GM20000 (cell line): ENCODE measurements around the gene PEX11G.

Experiments
- DNase-seq: peaks from one replicate; pipeline ENCODE4 v3.0.0; 2012; ENCODE audit warnings: low spot score
- TF ChIP-seq, protein P1 (sequence below): IDR thresholded peaks from 2 replicates; pipeline ENCODE4 v1.5.1; 2012; ENCODE audit warnings: mild to moderate bottlenecking, control low read depth; ENCODE audit errors: extremely low read depth, missing control alignments

The PEX11G gene

DNA sequence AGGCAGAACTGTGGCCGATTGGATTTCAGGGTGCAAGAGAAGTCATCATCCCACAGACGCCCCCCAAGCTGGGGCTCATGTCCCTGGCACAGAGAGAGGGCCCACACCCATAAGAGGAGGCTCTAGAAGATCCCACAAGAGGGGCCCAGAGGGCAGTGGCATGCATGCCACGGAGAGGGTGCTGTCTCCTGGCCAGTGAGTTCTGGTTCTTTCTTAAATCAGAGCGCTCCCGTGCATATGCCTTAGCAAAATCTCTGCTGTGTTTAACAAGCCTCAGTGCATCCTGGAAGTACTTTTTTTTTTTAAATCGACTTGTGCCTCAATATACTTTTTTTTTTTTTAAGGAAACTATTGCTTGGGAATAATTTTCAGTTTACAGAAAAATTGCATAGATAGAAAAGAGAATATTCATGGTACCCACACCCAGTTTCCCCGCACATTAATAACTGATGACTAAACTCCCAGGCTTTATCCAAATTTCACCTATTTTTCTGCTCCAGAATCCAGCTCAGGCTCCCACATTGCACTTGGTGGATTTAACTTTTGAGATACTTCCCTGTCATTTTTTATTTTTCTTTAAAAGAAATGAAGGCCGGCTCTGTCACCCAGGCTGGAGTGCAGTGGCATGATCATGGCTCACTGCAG lies 59.1 kb downstream of the PEX11G start:
- no peak for DNase-seq
- TF ChIP-seq, protein P1, sequence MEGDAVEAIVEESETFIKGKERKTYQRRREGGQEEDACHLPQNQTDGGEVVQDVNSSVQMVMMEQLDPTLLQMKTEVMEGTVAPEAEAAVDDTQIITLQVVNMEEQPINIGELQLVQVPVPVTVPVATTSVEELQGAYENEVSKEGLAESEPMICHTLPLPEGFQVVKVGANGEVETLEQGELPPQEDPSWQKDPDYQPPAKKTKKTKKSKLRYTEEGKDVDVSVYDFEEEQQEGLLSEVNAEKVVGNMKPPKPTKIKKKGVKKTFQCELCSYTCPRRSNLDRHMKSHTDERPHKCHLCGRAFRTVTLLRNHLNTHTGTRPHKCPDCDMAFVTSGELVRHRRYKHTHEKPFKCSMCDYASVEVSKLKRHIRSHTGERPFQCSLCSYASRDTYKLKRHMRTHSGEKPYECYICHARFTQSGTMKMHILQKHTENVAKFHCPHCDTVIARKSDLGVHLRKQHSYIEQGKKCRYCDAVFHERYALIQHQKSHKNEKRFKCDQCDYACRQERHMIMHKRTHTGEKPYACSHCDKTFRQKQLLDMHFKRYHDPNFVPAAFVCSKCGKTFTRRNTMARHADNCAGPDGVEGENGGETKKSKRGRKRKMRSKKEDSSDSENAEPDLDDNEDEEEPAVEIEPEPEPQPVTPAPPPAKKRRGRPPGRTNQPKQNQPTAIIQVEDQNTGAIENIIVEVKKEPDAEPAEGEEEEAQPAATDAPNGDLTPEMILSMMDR: no peak

DNA sequence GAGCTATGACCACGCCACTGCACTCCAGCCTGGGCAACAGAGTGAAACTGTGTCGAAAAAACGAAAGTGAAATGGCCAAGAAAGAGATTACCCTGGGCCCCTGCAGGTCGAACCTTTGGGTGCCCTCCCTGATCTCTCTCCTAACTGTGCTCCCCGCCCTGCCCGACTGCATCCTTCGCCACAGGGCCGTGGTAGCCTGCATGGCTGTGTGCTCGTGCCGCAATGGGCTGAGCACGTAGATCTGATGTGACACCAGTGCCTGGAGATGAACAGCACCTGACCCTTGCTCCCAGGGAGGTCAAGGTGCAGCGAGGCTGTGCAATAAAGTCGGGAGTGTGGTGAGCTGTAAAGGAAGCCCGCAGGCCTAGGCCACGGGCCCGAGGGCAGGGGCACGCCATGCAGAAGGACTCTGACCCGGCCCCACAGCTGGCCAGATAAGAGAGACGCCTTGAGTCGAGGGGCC lies 60.2 kb downstream of the PEX11G start:
- TF ChIP-seq, protein P1: no peak
- DNase-seq: no peak

DNA sequence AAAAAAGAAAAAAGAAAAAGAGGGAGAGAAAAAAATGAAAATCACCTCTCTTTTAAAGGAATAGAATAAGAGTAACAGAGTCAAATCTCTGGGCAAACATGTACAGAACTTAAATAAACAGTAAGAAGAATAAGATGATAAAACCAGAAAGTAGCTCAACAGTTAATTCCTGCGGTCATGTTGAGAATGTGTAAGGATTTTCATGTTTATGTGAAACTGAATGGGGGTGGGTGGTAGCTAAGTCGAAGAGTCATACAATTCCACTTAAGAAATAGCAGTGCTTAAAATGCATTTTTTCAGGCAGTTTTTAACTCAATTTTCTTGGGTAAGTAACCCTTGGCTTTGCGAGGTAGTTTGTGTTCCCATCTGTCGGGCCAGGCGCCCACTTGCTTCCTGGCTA lies 60.9 kb downstream of the PEX11G start:
- no peak for DNase-seq
- TF ChIP-seq, protein P1: no peak

DNA sequence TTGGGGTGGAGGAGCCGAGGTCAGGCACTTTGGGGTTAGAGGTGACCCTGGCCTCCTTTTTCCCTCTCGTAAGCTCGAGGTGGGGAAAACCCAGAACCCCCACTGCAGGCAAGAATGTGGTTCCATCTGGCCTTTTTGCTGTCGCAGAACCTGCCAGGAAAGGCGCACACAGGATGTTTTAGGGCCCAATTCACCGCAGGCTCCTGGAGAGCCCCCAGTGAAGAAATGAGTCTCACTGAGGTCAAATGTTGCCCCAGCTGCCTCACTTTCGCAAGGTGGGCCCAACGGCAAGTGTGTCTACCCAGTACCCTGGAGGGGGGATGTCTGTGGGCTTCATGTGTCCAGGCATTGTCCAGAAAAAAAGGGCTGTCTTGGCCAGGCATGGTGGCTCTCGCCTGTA lies 61.8 kb downstream of the PEX11G start:
- TF ChIP-seq, protein P1: no peak
- peak; percentile 45 for DNase-seq
